Stimulated activated CD8-positive, alpha-beta memory T cell treated with anti-CD3 and anti-CD28 coated beads, Interleukin-4, amount 100 ng/mL, for 4 hours (primary cell): Measurements from ENCODE around the gene GIT2.
"Not testable (repeated sequence)": the region's sequence is repeated elsewhere in the genome, so short reads cannot be mapped to it uniquely, and the experiment has no call there.

Experiments used
- DNase-seq, 2 donors: peaks; one replicate each; pipeline ENCODE4 v3.0.0-alpha.2; 2020; ENCODE audit warnings: low read depth in 2 of 2, low spot score in 1 of 2

GIT2 gene

DNA sequence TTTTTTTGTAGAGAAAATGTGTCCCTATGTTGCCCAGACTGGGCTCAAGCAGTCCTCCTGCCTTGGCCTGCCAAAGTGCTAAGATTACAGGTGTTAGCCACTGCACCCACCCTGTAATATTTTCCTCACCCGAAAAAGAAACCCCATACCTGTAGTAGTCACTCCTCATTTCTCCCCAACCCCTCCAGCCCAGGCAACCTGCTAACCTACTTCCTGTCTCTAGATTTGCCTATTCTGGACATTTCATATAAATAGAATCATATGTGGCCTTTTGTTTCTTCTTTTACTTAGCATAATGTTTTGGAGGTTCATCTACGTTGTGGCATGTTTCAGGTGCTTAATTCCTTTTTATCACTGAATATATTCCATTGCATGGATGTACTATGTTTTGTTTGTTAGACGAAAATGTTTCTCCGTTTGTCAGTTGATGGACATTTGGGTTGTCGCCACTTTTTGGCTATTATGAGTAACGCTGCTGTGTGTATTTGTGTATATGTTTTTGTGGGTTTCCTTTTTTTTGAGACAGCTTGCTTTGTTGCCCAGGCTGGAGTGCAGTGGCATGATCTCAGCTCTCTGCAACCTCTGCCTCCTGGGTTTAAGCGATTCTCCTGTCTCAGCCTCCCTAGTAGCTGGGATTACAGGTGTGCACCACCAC, 9.3 kb upstream of the GIT2 start:
- no peak for DNase-seq

DNA sequence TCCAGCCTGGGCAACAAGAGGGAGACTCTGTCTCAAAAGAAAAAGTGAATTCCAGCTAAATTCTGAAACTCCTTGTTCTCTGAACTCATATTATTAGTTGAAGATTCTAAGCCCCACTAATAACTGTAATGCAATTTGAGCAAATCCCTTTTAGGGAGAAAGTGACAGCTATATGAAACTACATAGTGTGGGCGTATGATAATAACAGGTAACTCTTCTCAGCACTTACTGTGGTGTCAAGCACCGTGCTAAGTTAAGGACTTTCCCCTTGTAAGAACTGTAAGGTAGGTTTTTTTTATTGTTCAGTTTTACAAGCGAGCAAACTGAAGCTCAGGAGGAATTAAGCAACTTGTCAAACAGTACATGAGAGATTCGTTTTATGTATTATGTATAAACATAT, 8.4 kb upstream of the GIT2 start:
- DNase-seq = no peak

DNA sequence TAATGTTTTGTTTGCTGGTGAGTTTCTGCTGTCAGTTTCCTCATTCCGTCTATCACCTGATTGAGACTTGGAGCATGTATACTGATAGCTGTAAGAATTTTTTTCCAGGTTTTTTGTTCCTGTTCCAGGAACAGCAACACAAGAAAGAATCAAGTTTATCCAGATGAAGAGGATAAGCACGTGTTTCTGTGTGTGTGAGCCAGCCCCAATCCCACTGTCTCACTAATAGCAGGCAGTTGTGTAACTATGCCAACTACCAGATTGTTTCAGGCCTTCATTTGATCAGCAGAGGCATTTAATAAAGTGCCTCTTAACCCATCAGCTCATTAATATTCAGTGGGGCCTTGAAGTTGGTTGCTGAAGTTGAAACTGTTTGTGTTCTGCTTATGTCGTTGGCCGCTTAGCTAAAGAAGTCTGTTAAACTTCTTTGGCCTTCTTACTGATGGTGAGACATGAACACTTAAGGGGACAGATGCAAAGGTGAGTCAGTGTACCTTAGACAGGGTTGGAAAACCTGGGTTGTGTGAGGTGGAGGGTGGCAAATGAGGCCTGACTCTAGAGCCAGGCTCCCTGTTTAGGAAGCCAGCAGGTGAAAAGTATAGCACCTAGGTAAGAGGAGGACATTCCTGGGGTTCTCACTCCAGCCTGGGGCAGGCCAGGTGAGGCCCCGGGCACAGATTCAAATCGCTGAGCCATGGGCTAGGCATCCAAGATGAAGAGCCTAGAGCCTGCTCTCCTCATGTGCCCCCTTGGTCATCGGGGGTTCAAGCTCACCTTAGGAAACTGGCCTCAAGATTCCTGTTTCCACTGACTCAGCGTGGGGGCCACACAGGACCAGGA, 6.7 kb upstream of the GIT2 start:
- DNase-seq = no peak

DNA sequence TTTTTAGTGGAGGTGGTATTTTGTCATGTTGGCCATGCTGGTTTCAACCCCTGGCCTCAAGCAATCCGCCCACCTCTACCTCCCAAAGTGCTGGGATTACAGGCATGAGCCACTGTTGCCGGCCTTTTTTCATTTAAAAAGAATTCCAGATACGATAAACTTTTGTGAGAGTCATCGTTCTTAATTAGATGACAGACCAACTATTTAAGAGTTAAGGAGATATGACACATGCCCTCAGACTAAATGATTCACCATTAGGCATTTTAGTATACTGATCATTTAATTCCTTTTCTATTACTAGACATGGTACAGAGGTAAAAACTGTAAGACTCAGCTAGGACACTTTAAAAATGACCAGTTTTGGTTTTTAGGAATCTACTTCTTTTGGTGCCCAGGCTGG, 5.4 kb upstream of the GIT2 start:
- DNase-seq = no peak

DNA sequence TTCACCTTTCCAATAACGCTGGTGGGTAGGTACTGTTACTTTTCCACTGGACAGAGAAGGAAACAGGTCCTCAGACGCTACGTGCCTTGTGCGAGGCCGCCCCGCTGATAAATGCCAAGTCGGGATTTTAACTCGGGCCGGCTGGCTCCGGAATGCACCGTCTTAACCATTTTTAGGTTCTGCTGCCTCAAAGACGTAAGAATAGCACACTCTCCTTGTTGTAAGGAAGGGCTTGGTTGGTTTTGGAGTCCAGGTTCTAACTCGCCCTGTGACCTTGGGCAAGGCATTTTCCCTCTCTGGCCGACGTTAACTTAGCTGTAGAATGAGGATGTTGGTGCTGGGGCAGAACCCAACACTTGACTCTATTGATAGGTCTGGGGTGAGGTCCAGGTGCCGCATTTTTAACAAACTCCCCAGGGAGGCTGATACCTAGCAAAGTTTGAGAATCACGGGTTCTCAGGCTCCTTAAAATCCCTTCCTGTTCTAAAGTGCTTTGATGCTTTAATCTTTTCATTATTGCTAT, 3.9 kb upstream of the GIT2 start:
- no peak for DNase-seq

DNA sequence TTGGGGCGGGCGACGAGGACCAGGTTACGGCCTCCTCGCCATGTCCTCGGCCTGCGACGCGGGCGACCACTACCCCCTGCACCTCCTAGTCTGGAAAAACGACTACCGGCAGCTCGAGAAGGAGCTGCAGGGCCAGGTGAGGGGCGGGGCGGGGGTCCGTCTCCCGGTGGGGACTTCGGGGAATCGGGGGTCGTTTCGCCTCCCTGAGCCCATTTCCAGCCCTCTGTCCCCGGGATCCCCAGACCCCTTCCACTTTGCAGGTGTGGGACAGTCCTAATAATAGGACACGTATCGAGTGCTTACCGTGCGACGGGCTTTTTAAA, 3.4 kb upstream of the GIT2 start:
- DNase-seq = no peak

DNA sequence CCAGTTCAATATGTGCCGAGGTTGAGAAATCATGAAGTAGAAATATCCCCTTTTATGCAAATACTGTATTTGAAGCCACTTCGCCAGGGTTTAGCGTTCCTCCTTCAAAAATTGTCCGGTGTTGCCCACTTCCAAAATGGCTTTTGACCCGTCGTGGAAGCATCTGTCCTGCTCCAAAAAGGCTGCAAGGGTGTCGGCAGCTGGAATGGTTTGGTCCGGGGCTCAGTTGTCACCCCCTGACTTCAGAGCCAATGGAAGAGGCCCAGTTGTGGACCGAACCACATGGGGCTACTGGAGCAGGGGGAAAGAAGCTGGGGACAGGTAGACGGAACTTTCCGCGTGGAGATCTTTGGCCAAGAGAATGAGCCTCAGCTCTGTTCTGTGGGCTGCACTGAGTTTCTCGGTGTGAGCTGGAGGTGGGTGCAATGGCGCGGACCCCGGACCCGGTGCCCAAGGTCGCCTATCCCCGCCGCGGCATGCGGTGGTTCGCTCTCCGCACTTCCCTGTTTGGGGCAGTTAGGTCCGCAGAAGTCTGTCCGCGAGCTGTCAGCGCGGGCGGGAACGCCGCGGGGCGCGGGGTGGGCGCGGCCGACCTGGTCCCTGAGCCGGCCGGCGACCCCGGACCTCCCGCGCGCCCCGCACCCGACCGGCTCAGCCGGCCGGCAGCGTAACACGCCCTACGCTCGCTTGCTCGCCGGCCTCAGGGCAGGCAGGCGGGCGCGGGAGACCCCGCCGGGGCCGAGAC, 2.9 kb upstream of the GIT2 start, which contains the start of gene ANKRD13A:
Gene ANKRD13A (plus strand): TSS at position 527 of the 745 bp plus-strand sequence. CDS start 259 bp downstream, outside the sequence.
- peak; percentile 71 to 72 for DNase-seq

DNA sequence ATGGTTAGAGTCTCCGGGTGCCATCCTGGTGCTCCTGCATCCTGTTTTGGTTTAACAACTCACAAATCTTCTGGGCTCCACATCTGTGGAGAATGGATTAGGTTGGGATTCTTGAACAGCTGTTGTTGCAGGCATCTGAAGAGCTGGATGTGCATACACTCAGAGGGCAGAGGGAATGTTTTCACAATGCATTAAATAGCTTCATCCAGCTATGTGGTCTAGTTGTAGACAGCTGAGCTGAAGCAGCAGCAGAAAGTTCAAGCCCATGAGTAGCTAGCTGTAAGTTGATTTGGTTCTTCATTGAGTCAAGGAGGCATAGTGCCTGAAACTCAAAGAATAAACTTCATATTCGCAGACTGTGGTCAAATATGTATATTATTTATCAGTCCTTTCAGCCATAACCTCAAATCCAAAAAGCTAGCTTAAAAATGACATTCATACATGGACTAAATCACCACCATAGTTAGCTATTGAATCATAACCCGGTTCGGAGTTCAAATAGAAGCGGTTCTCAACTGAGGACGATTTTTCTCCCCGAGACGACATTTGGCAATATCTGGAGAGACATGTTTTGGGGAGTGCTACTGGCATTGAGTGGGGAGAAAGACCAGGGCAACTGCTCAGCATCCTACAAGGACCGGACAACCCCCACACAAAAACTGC, 2.2 kb upstream of the GIT2 start:
- no peak for DNase-seq

DNA sequence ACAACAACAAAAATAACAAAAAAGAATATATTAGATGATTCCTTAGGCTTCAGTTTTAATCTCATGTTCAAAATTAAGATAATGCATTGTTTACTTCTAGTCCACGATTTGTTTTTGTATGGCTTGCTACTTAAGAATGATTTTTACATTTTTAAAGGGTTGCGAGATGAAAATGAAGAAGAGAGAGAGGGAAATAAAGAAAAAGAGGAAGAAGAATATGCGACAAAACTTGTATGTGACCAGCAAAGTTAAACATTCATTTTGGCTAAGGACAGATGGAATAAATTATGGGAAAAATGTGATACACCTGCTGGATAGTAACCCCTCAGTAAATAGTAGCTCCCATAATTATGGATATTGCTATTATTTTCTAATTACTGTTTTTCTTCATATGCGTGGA, 1.2 kb upstream of the GIT2 start:
- no peak for DNase-seq

DNA sequence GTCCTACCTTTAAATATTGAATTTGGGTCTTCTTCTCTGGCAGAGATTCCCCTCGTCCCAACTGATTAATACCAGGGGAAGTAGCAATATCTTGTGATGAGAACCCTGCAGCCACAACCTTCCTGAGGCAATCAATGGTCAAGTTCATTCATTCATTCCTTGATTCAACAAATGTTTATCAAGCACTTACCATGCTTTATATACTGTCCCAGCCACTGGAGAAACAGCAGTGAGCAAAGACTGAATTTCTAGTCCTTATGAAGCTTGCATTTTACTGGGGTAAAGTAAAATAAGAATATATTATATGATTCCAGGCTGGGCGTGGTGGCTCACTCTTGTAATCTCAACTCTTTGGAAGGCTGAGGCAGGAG, 300 bp upstream of the GIT2 start:
- no peak for DNase-seq

DNA sequence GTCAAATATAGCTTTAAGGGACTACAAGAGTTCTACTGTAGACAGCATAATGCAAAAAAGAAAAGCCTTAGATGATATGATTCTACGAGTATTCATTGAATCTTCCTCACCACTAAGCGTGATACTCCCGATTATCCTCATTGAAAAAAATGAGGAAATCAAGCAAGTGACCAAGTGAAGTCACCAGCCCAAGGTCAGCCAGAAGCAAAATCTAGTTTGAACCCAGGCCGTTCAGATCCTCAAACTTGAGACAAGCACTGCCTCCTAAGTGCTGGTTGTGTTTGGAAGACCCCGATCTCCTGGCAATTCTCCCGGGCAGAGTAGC, 845 bp downstream of the GIT2 start:
- no peak for DNase-seq

DNA sequence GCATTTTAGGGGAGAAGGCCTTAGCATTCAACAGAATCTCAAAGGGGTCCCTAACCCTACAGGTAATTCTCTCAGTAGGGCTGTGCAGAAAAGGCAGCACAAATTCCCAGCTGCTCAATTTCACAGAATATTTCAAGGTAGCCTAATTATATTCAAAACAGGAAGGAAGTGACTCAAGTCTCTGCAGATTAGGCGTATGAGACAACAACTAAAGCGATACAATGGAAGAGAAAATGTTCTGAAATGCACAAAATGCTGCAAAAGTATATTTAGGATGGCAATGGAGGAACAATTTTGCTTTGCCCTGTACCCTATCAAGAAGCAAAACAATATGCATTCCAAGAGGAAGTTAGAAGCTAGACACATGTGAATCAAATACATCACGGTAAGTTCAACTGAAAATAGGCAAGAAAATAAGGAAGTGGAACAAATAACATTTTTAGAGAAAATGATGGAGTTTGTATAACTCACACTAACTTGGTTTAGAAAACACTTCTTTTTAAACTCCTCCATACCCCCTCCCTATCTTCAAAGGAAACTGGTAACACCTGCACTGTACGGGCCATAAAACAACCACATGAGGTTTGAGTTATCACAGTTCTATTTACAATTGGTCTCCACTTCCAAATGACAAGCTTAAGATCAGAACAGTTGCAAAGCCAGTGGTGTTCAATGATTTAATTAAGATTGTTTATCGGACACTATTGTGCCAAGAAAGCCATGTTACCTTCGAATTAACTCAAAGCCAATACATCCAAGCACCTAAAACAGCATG, 1.6 kb downstream of the GIT2 start:
- no peak for DNase-seq

DNA sequence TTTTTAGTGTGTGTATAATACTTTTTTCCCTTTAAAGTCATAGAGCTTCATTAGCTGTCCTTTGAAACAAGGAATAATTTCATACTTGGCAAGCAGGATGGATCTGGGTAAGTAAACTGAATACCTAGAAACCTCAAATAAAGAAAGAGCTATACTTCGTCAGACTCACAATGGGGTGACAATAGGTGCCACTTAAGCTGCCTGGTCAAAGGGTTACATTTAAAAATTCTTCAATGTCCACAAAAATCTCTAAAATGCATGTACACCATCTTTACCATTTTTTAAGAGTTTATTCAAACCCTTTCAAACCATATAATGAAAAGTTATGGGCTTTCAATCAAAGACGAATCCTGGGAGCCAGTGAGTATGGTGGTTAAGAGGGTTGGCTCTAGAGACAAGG, 3.1 kb downstream of the GIT2 start:
- DNase-seq = no peak

DNA sequence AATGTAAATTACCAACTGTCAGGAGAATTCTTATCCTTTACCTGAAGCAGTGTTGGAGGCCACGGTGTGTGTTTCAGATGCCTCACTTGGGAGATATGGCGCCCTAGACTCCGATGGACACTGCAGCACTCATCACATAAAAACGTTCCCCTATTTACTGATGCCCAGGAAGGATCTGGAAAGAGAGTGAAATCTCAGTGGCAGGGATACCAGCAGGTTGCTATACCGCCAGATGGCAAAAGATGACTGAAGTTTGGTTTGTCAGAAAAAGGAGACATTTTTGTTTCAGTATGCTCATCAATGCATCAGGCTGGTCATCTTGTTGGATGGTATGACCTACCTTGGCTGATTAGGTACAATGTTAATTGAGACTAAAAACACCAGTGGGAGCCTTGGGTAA, 4.6 kb downstream of the GIT2 start:
- DNase-seq = no peak

DNA sequence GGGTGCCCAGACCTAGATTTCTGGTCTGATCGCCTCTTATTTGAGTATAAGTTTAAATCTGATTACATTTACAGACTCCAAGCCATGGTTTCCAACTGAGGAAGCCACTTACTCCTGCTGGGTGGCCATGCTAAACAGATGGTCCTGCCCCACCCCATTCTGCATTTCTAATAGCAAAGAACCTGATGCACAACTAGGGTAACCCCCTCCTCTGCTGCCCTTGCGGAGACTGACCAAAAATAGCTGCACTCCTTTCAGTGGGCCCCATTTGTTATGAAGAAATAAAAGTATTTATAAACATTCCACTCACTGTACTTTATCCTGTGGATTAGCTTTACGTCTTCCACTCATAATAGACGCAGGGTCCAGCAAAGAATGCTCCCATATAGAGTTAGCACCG, 6.8 kb downstream of the GIT2 start:
- DNase-seq = no peak

DNA sequence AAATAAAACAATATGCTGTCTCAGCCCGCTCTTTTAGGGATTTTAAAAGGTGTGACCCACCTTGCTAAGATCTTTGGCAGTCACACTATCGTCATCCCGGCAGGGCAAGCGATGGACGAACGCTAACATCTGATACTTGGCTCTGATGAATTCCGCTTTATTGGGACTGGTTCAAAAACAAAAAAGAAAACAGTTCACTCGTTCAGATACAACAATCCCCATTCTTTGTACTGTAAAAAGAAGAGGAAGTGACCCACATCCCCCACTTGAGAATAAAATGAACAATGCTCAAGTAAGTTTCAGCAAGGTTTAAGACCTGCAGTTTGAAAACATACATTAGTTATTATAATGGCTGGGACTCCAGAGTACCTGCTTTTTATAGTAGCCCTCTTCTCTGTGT, 7.3 kb downstream of the GIT2 start:
- DNase-seq = no peak

DNA sequence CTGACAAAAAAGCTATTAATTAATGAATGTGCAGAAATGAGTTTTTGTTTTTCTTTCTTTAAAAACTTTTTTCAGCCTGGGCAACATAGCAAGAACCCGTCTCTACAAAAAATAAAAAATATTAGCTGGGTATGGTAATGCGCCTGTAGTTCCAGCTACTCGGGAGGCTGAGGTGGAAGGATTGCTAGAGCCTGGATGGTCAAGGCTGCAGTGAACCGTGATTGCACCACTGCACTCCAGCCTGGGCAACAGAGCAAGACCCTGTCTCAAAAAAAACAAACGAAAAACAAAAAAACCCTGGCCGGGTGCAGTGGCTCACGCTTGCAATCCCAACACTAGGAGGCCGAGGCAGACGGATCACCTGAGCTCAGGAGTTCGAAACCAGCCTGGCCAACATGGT, 7.9 kb downstream of the GIT2 start:
- DNase-seq = no peak

DNA sequence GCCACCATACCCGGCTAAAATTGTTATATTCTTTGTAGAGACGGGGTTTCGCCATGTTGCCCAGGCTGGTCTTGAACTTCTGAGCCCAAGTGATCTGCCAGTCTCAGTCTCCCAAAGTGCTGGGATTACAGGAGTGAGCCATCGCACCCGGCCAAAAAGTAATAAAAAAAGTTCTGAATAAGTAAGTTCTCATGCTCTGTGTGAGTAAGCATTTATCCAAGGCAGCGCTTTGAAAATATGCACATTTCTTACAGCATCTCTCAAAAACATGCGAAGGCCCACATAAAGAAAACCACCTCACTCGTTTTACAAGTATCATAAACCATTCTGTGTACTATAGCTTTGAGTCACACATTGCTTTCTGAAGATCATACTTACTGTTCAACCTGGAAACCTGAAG, 8.6 kb downstream of the GIT2 start:
- no peak for DNase-seq

DNA sequence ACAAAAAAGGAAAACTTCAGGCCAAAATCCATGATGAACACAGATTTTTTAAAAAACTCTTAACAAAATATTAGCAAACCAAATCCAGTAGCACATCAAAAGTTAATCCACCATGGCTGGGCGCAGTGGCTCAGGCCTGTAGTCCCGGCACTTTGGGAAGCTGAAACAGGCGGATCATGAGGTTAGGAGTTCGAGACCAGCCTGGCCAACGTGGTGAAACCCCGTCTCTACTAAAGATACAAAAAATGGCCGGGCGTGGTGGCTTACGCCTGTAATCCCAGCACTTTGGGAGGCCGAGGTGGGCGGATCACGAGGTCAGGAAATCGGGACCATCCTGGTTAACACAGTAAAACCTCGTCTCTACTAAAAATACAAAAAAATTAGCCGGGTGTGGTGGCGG, 9.9 kb downstream of the GIT2 start:
- not testable (repeated sequence) for DNase-seq

DNA sequence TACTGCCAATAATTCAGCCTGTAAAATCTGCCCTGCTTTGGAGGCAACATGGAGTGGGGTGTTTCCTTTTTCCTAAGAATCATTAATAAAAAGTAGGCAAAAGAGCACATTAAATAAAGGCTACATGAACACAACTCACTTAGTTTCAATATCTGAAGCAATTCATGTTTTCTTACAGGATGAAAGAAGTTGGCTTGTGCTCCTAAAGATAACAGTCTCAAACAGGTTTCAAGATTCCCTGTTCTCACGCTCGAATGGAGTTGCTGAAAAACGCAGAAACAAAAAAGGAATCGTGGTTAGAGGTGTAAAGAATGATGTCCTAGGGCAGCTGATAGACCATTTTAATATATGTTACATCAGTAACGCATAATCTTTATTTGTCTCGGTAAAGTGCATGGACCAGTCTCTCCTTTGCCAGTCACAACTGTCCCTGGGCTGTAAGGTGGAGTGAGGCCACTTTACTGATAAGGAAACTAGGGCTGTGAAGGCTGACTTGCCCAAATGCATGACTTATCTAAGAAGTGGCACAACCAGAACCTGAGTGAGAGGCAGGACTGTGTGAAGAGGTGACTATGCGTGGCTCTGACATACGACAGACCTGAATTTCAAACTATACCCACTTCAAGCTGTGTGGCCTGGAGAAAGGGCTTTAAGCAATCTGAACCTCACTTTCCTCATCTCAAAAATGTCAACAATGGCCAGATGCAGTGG, 12.6 kb downstream of the GIT2 start:
- DNase-seq = no peak
